Measurements from ENCODE around the gene RELN.

The RELN gene

GRCh38 chr7:103668279-103668941 lies 321.0 kb downstream of the RELN start:
- DNase-seq: no peak

- no peak for DNase-seq
Measured at GRCh38 chr7:103666326-103666725, 323.1 kb downstream of the RELN start.

- no peak for DNase-seq
Measured at GRCh38 chr7:103664577-103664976, 324.9 kb downstream of the RELN start.

- DNase-seq: no peak
Measured at GRCh38 chr7:103660455-103661371, 328.7 kb downstream of the RELN start.

- no peak for DNase-seq
Measured at GRCh38 chr7:103658055-103659005, 331.1 kb downstream of the RELN start.

- DNase-seq: no peak
Measured at GRCh38 chr7:103657474-103657894, 332.0 kb downstream of the RELN start.

GRCh38 chr7:103656221-103656620 lies 333.2 kb downstream of the RELN start:
- no peak for DNase-seq

GRCh38 chr7:103651593-103652377 lies 337.7 kb downstream of the RELN start:
- DNase-seq: peak; percentile 34

- DNase-seq: no peak
Measured at GRCh38 chr7:103649052-103649451, 340.4 kb downstream of the RELN start.

GRCh38 chr7:103648135-103648534 lies 341.3 kb downstream of the RELN start:
- no peak for DNase-seq

GRCh38 chr7:103644319-103644718 lies 345.1 kb downstream of the RELN start:
- DNase-seq: no peak

GRCh38 chr7:103640031-103640779 lies 349.3 kb downstream of the RELN start:
- DNase-seq: no peak

- no peak for DNase-seq
Measured at GRCh38 chr7:103637726-103638125, 351.7 kb downstream of the RELN start.

GRCh38 chr7:103637094-103637493 lies 352.4 kb downstream of the RELN start:
- DNase-seq: no peak

GRCh38 chr7:103636153-103636552 lies 353.3 kb downstream of the RELN start:
- DNase-seq: no peak

- no peak for DNase-seq
Measured at GRCh38 chr7:103632972-103633371, 356.5 kb downstream of the RELN start.

GRCh38 chr7:103632005-103632639 lies 357.3 kb downstream of the RELN start:
- DNase-seq: no peak

- DNase-seq: no peak
Measured at GRCh38 chr7:103630318-103630717, 359.1 kb downstream of the RELN start.

- no peak for DNase-seq
Measured at GRCh38 chr7:103628742-103629141, 360.7 kb downstream of the RELN start.

GRCh38 chr7:103626776-103627175 lies 362.7 kb downstream of the RELN start:
- no peak for DNase-seq

- no peak for DNase-seq
Measured at GRCh38 chr7:103622274-103622673, 367.2 kb downstream of the RELN start.
